Ascending aorta (tissue), 2 donors: ENCODE measurements around the gene SRP19. TPM values are rescaled to one million over a fixed set of nuclear protein-coding genes. Genes with fewer than 3 reads are reported as not detected.

Experiments used
- DNase-seq, 2 donors: peaks; one replicate each; pipeline ENCODE4 v3.0.0-alpha.2; 2019; ENCODE audit warnings: low spot score in 2 of 2
- H3K27ac ChIP-seq, 2 donors: fragments of 200-600 bp; sonication (generic); one replicate each; pipeline ENCODE4 v1.5.1; 2016 to 2017; ENCODE audit warnings: mild to moderate bottlenecking in 1 of 2
- H3K27me3 ChIP-seq: fragments of 200-600 bp; sonication (generic); one replicate; pipeline ENCODE4 v1.5.1; 2017
- H3K36me3 ChIP-seq, 2 donors: fragments of 200-600 bp; sonication (generic); one replicate each; pipeline ENCODE4 v1.5.1; 2016
- H3K4me1 ChIP-seq, 2 donors: fragments of 200-600 bp; sonication (generic); one replicate each; pipeline ENCODE4 v1.5.1; 2016 to 2017; ENCODE audit warnings: mild to moderate bottlenecking in 1 of 2
- H3K4me3 ChIP-seq, 2 donors: fragments of 200-600 bp; sonication (generic); one replicate each; pipeline ENCODE4 v1.5.1; 2016 to 2017; ENCODE audit warnings: mild to moderate bottlenecking in 1 of 2
- H3K9me3 ChIP-seq, 2 donors: fragments of 200-600 bp; sonication (generic); one replicate each; pipeline ENCODE4 v1.5.1; 2016
- intact Hi-C: fragments of 100-400 bp; cut with DNase I; formaldehyde crosslinking; loops from one replicate; pipeline ENCODE4 v1.15.1; 2023
- total RNA-seq: library from RNA; depleted of rRNA; stranded (reverse); fragments of >200 nt; gene quantifications from one replicate; pipeline ENCODE4 v1.1.0, GENCODE V29; 2016
- TF ChIP-seq, protein P1 (sequence below), 3 experiments: fragments of 200-600 bp in 2 of 3; fragments of 450-650 bp in 1 of 3; sonication (generic) in 2 of 3; IDR thresholded peaks; one replicate each; pipeline ENCODE4 v1.5.1; 2016 to 2019; ENCODE audit warnings: antibody characterized with exemption in 3 of 3, mild to moderate bottlenecking in 1 of 3, moderate library complexity in 1 of 3

Gene SRP19
- total RNA-seq, 1 donor from 2014 or later, result 76.6 TPM

DNA sequence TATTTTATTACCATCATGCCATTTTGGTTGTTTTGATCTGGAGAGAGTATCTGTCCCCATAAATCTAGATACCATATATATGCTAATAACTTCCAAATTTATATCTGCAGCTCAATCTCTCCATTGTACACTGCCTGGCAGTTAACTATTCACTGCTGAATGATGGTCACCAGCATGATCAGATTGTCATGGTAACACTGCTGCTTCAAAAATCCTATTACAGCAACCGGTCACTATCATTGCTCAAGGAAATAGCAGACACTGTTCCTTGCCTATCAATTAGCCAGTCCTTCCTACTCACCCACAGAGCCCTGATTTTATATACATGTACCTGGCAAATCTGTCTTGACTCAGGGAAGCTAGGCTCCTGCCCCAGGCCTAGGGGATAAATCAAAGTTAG lies 49.4 kb downstream of the SRP19 start:
- peaks cover 7 to 8% of the 10 kb centered on the region in 2 donors for H3K36me3 ChIP-seq
- no peak overlapping the region for H3K27ac ChIP-seq
- H3K9me3 ChIP-seq, result no peaks in the 10 kb centered on the region
- TF ChIP-seq, protein P1, sequence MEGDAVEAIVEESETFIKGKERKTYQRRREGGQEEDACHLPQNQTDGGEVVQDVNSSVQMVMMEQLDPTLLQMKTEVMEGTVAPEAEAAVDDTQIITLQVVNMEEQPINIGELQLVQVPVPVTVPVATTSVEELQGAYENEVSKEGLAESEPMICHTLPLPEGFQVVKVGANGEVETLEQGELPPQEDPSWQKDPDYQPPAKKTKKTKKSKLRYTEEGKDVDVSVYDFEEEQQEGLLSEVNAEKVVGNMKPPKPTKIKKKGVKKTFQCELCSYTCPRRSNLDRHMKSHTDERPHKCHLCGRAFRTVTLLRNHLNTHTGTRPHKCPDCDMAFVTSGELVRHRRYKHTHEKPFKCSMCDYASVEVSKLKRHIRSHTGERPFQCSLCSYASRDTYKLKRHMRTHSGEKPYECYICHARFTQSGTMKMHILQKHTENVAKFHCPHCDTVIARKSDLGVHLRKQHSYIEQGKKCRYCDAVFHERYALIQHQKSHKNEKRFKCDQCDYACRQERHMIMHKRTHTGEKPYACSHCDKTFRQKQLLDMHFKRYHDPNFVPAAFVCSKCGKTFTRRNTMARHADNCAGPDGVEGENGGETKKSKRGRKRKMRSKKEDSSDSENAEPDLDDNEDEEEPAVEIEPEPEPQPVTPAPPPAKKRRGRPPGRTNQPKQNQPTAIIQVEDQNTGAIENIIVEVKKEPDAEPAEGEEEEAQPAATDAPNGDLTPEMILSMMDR (IDR thresholded peaks at IDR 0.05), result no peak
- intact Hi-C loops, result no loop called here
- no peak overlapping the region for H3K4me3 ChIP-seq
- no peaks in the 10 kb centered on the region for H3K27me3 ChIP-seq
- DNase-seq, result no peak
- H3K4me1 ChIP-seq, result peaks cover 0 to 32% of the 10 kb centered on the region in 2 donors

DNA sequence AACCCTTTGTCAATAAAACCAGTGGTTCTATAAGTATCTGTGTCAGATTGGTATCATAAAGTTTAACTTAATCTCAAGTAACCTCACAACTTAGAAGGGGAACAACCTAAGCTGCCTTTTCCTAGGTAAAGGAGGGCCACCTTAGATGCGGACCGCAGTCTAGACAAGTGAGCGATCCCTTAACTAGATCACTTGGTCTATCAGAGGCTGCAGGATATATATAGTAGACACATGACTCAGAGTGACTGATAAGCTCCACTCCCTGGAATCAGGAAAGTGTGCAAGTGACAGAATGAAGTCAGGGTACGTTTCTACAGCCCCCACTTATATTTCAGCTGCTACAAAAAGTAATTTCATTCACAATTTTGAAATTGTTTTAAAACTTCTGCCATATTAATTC lies 53.5 kb downstream of the SRP19 start:
- intact Hi-C loops, result no loop called here

DNA sequence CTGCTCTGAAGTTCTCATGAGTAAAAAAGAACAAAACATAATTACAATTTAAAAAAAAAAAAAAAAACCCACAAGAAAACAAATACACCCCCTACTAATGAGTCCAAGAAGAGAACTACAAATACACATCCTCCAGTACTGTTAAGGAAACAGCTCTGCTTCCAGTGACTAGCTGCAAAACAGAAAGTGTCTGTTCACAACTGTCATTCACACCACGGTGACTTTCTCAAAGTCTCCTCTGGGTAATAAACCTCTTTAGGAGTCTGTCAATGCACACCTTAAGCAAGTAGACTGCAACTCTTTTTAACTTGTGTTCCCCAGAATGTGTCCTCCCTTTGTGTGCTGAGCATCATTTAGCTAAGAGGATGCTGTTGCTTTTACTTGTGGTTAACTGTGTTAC lies 54.7 kb downstream of the SRP19 start:
- DNase-seq, result no peak
- TF ChIP-seq, protein P1 (IDR thresholded peaks at IDR 0.05), result no peak
- Histone ChIP-seq H3K4me1 (peaks cover 3 to 60% of the 10 kb centered on the region in 2 donors), H3K9me3 (no peaks in the 10 kb centered on the region), H3K27me3 (no peaks in the 10 kb centered on the region), H3K4me3 (peak overlapping the region in 1 of 2 donors; percentile 3), H3K27ac (peak overlapping the region in 1 of 2 donors; percentile 17), H3K36me3 (peaks cover 8 to 10% of the 10 kb centered on the region in 2 donors)
- intact Hi-C loops, result no loop called here

More for the DNA sequence above, 53.5 kb downstream of the SRP19 start:
- Histone ChIP-seq H3K4me1 (peaks cover 0 to 51% of the 10 kb centered on the region in 2 donors), H3K4me3 (no peak overlapping the region), H3K27me3 (no peaks in the 10 kb centered on the region), H3K9me3 (no peaks in the 10 kb centered on the region), H3K36me3 (peaks cover 15% of the 10 kb centered on the region in 2 donors), H3K27ac (peak overlapping the region in 1 of 2 donors; percentile 62)
- TF ChIP-seq, protein P1 (IDR thresholded peaks at IDR 0.05), result no peak
- no peak for DNase-seq

DNA sequence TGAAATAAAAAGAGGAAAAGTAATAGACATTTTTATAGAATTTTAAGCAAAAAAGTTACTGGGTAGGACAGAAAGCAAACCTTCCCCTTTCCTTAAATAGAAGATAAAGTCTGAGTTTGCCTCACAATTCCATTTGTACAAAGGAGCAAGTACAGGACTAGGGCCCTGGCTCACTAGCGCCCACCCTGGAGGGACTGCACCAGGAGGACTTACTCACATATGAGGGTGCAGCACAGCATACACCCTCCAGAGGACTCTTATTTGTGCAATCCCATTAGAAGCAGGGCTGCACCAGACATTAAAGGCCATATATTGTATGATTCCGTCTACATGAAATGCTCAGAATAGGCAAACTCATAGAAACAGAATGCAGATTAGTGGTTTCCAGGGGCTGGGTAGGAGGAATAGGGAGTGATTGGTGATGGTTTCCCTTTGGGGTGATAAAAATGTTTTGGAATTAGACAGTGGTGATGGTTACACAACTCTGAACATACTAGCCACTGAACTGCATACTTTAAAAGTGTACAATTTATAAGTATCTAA lies 56.4 kb downstream of the SRP19 start:
- intact Hi-C loops, result no loop called here
- H3K36me3 ChIP-seq, result peaks cover 8 to 10% of the 10 kb centered on the region in 2 donors
- H3K27me3 ChIP-seq, result no peaks in the 10 kb centered on the region
- TF ChIP-seq, protein P1 (IDR thresholded peaks at IDR 0.05), result no peak
- H3K9me3 ChIP-seq, result no peaks in the 10 kb centered on the region
- no peak overlapping the region for H3K4me3 ChIP-seq
- H3K27ac ChIP-seq, result no peak overlapping the region
- H3K4me1 ChIP-seq, result peaks cover 4 to 55% of the 10 kb centered on the region in 2 donors
- DNase-seq, result no peak

DNA sequence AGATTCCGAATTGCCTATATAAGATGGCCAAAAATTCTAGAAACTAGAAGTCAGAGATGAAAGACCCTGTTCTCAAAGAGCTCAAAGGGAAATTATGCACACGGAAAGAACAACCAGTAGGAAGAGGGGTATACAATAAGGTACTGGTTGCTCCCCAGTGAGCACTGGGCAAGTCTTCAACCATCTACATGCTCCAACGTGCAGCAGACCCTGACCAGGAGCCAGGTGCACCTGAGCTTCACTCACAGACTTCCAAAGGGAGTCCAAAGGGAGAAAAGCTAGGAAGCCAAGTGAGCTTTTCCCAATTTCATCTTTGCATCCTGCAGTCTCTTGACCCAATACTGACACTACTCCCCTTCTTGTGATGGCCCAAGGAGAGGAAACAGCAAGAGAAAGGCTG lies 57.0 kb downstream of the SRP19 start:
- intact Hi-C loops, result no loop called here
- TF ChIP-seq, protein P1 (IDR thresholded peaks at IDR 0.05), result no peak
- H3K36me3 ChIP-seq, result peaks cover 8 to 10% of the 10 kb centered on the region in 2 donors
- no peak overlapping the region for H3K4me3 ChIP-seq
- no peak overlapping the region for H3K27ac ChIP-seq
- DNase-seq, result no peak
- H3K4me1 ChIP-seq, result peaks cover 8 to 55% of the 10 kb centered on the region in 2 donors
- H3K27me3 ChIP-seq, result no peaks in the 10 kb centered on the region
- no peaks in the 10 kb centered on the region for H3K9me3 ChIP-seq
